Measurements from ENCODE around the gene FHL3. TPM values are rescaled to one million over a fixed set of nuclear protein-coding genes. Genes with fewer than 3 reads are reported as not detected.

Gene FHL3
- total and polyA plus RNA-seq, 2 experiments from 2014 or later, result 28.3 to 49.0 TPM

GRCh38 chr1:37983546-37983945 is 21.8 kb downstream of the FHL3 start:
- H4K20me1 ChIP-seq (replicated peaks; ENCODE audit: insufficient read depth), result peaks cover 37% of the 10 kb centered on the region
- DNase-seq (ENCODE audit: low spot score) (no peak), ATAC-seq (no peak)
- no peaks in the 10 kb centered on the region for H3K27me3 ChIP-seq (ENCODE audit: insufficient read depth)
- no peak overlapping the region for H3K27ac ChIP-seq (ENCODE audit: low read depth)
- H3K79me2 ChIP-seq (replicated peaks; ENCODE audit: insufficient read depth), result peaks cover 16% of the 10 kb centered on the region
- H3K4me2 ChIP-seq, result no peak overlapping the region
- H2AFZ ChIP-seq, result no peak overlapping the region
- H3K9me2 ChIP-seq (ENCODE audit: insufficient read depth), result no peaks in the 10 kb centered on the region
- Mint-ChIP-seq H3K4me3 (no peak overlapping the region), H3K27ac (no peak overlapping the region), H3K27me3 (ENCODE audit: insufficient read depth, low read depth, poor library complexity) (peaks cover 1% of the 10 kb centered on the region), H3K9me3 (no peaks in the 10 kb centered on the region), H3K4me1 (peaks cover 3% of the 10 kb centered on the region; the same call in 2 of the 3 replicates), H3K36me3 (ENCODE audit: low read depth) (peaks cover 93% of the 10 kb centered on the region)
- H3F3A ChIP-seq (replicated peaks; ENCODE audit: low read depth), result peaks cover 28% of the 10 kb centered on the region; the same call in 1 of the 2 replicates
- H3K4me1 ChIP-seq (ENCODE audit: insufficient read depth), result 0 out of 2 replicates have a peak, but pooled peaks cover 3% of the 10 kb centered on the region
- H3K4me3 ChIP-seq, result no peak overlapping the region
- TF ChIP-seq CREB1 (CRISPR knock-in tag; IDR thresholded peaks at IDR 0.05; ENCODE audit: low read depth), result no peak
- no peak for TF ChIP-seq ZNF462 (CRISPR knock-in tag; IDR thresholded peaks at IDR 0.05)
- TF ChIP-seq EZH2 (IDR thresholded peaks at IDR 0.05; ENCODE audit: low read depth, unreplicated experiment), result no peak
- TF ChIP-seq ZNF114 (CRISPR knock-in tag; IDR thresholded peaks at IDR 0.05), result no peak
- TF ChIP-seq POLR2AphosphoS5 (IDR thresholded peaks at IDR 0.05; ENCODE audit: low read depth), result no peak
- TF ChIP-seq JUNB (IDR thresholded peaks at IDR 0.05; ENCODE audit: unreplicated experiment), result no peak
- no peak for TF ChIP-seq CTCF (conservative IDR thresholded peaks at IDR 0.05; ENCODE audit: low read depth in 2 of 2)
- TF ChIP-seq ETS1 (IDR thresholded peaks at IDR 0.05), result no peak
- no peak for TF ChIP-seq NANOG (IDR thresholded peaks at IDR 0.05; ENCODE audit: borderline replicate concordance)
- no peak for TF ChIP-seq STAT1 (IDR thresholded peaks at IDR 0.05; ENCODE audit: unreplicated experiment)
- no peak for TF ChIP-seq ZNF331 (CRISPR knock-in tag; IDR thresholded peaks at IDR 0.05; ENCODE audit: low read depth)
- TF ChIP-seq REST (IDR thresholded peaks at IDR 0.05; ENCODE audit: unreplicated experiment), result no peak
- TF ChIP-seq EZH2phosphoT487 (IDR thresholded peaks at IDR 0.05; ENCODE audit: unreplicated experiment), result no peak
- H3K36me3 ChIP-seq (ENCODE audit: insufficient read depth), result peaks cover 89% of the 10 kb centered on the region

Data from GM23338 (cell line).